K562 (cell line): ENCODE results near the gene ANO10. TPM values are rescaled to one million over a fixed set of nuclear protein-coding genes. Genes with fewer than 3 reads are reported as not detected.

Experiments
- ERF ChIP-seq: fragments of 450-650 bp; formaldehyde crosslinking; IDR thresholded peaks from 2 replicates; pipeline ENCODE4 v1.4.0; 2020; ENCODE audit warnings: mild to moderate bottlenecking, mixed read lengths
- FOXA1 ChIP-seq: fragments of 450-650 bp; IDR thresholded peaks from 2 replicates; pipeline ENCODE4 v1.6.1; 2016; ENCODE audit warnings: mild to moderate bottlenecking, borderline replicate concordance
- FOXP1 ChIP-seq: sonication (generic); formaldehyde crosslinking; IDR thresholded peaks from 2 replicates; pipeline ENCODE4 v1.8.0; 2022; ENCODE audit warnings: mild to moderate bottlenecking, missing genetic modification reagents
- LCOR ChIP-seq: sonication (generic); formaldehyde crosslinking; IDR thresholded peaks from 2 replicates; pipeline ENCODE4 v1.8.0; 2022; ENCODE audit warnings: mild to moderate bottlenecking, missing genetic modification reagents
- MAFG ChIP-seq: fragments of 450-650 bp; conservative IDR thresholded peaks from 2 replicates; pipeline ENCODE4 v1.6.1; 2016; ENCODE audit warnings: missing genetic modification characterization, missing compliant biosample characterization
- NFE2 ChIP-seq: IDR thresholded peaks from 2 replicates; pipeline ENCODE4 v1.6.1; 2014; ENCODE audit warnings: antibody characterized with exemption, low read depth
- TEAD4 ChIP-seq, 2 experiments: sonication (generic) in 1 of 2; formaldehyde crosslinking in 1 of 2; IDR thresholded peaks; 2 replicates each; pipeline versions ENCODE4 v1.6.1 to v1.8.0; 2012 to 2022; ENCODE audit warnings: borderline replicate concordance in 1 of 2, inconsistent platforms in 1 of 2, low read length in 1 of 2, mild to moderate bottlenecking in 1 of 2, missing genetic modification reagents in 1 of 2
- TGIF2 ChIP-seq: sonication (generic); formaldehyde crosslinking; IDR thresholded peaks from 2 replicates; pipeline ENCODE4 v1.8.1; 2022; ENCODE audit warnings: mild to moderate bottlenecking, missing genetic modification reagents, moderate library complexity
- ZBTB8A ChIP-seq: fragments of 450-650 bp; IDR thresholded peaks from 2 replicates; pipeline ENCODE4 v1.6.1; 2018; ENCODE audit warnings: mild to moderate bottlenecking, moderate library complexity; ENCODE audit not compliant: partially characterized antibody
- ZNF140 ChIP-seq: fragments of 250-450 bp; sonication (Bioruptor Pico); IDR thresholded peaks from 2 replicates; pipeline ENCODE4 v1.8.0; 2021; ENCODE audit warnings: moderate library complexity, mild to moderate bottlenecking, inconsistent platforms
- ZNF77 ChIP-seq: fragments of 250-450 bp; sonication (Bioruptor Pico); IDR thresholded peaks from 2 replicates; pipeline ENCODE4 v1.5.0; 2020
- polyA plus RNA-seq, 8 experiments: library from polyadenylated mRNA; depleted of rRNA in 4 of 8; stranded (reverse) in 5 of 8; unstranded in 3 of 8; fragments of >200 nt; fragmentation: Nextera tagmentation in 2 of 8; fragmentation: Illumina TruSeq in 1 of 8; extraction: Ambion mirVana in 2 of 8; extraction: Trizol in 1 of 8; gene quantifications; 2 replicates each; pipeline versions ENCODE4 v1.2.1 to v1.2.3, GENCODE V29; 2011 to 2014; ENCODE audit warnings: inconsistent platforms in 1 of 8, missing spikeins in 1 of 8
- total RNA-seq, 7 experiments: library from RNA; depleted of rRNA in 6 of 7; stranded (reverse); fragments of >200 nt in 6 of 7; fragmentation: Illumina TruSeq in 2 of 7; extraction: Trizol in 2 of 7; gene quantifications; 2 replicates each; pipeline versions ENCODE4 v1.2.1 to v1.2.3, GENCODE V29; 2011 to 2021; ENCODE audit warnings: low replicate concordance in 1 of 7
- TF ChIP-seq, protein P1 (sequence below): IDR thresholded peaks from 3 replicates; pipeline ENCODE4 v1.6.1; 2011; ENCODE audit warnings: borderline replicate concordance, mild to moderate bottlenecking, moderate library complexity; ENCODE audit not compliant: insufficient read length; ENCODE audit errors: extremely low read depth
- TF ChIP-seq, protein P2 (sequence below): fragments of 450-650 bp; formaldehyde crosslinking; IDR thresholded peaks from 2 replicates; pipeline ENCODE4 v1.4.0; 2020; ENCODE audit warnings: mild to moderate bottlenecking, moderate library complexity
- TF ChIP-seq, protein P3 (sequence below): sonication (generic); formaldehyde crosslinking; IDR thresholded peaks from 2 replicates; pipeline ENCODE4 v1.9.0; 2022; ENCODE audit warnings: mild to moderate bottlenecking, missing genetic modification reagents
- TF ChIP-seq, protein P4 (sequence below): fragments of 450-650 bp; IDR thresholded peaks from 2 replicates; pipeline ENCODE4 v1.6.1; 2016; ENCODE audit warnings: mild to moderate bottlenecking
- TF ChIP-seq, protein P5 (sequence below): fragments of 250-450 bp; sonication (Bioruptor Pico); IDR thresholded peaks from 2 replicates; pipeline ENCODE4 v1.8.0; 2022; ENCODE audit warnings: moderate library complexity, mild to moderate bottlenecking, inconsistent platforms

Gene ANO10
- total and polyA plus RNA-seq, 9 of the 15 experiments (the other 6 are each of a cell fraction or from before 2014, with no cell fraction given) = 6.4 to 46.0 (median 32.3) TPM

DNA sequence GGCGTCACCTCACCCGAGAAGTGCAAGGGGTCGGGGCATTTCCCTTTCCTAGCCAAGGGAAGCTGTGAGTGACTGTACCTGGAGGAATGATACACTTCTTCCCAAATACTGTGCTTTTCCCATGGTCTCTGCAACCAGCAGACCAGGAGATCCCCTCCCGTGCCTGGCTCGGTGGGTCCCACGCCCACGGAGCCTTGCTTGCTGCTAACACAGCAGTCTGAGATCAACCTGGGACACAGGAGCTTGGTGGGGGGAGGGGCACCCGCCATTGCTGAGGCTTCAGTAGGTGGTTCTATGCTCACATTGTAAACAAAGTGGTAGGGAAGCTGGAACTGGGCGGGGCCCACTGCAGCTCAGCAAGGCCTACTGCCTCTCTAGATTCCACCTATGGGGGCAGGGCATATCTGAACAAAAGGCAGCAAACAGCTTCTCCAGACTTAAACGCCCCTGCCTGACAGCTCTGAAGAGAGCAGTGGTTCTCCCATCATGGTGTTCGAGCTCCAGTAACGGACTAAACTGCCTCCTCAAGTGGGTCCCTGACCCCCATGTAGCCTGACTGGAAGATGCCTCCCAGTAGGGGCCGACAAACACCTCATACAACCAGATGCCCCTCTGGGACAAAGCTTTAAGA, 37.6 kb upstream of the ANO10 start (continued):
- TF ChIP-seq, protein P1, sequence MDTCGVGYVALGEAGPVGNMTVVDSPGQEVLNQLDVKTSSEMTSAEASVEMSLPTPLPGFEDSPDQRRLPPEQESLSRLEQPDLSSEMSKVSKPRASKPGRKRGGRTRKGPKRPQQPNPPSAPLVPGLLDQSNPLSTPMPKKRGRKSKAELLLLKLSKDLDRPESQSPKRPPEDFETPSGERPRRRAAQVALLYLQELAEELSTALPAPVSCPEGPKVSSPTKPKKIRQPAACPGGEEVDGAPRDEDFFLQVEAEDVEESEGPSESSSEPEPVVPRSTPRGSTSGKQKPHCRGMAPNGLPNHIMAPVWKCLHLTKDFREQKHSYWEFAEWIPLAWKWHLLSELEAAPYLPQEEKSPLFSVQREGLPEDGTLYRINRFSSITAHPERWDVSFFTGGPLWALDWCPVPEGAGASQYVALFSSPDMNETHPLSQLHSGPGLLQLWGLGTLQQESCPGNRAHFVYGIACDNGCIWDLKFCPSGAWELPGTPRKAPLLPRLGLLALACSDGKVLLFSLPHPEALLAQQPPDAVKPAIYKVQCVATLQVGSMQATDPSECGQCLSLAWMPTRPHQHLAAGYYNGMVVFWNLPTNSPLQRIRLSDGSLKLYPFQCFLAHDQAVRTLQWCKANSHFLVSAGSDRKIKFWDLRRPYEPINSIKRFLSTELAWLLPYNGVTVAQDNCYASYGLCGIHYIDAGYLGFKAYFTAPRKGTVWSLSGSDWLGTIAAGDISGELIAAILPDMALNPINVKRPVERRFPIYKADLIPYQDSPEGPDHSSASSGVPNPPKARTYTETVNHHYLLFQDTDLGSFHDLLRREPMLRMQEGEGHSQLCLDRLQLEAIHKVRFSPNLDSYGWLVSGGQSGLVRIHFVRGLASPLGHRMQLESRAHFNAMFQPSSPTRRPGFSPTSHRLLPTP = no peak
- TF ChIP-seq, protein P2, sequence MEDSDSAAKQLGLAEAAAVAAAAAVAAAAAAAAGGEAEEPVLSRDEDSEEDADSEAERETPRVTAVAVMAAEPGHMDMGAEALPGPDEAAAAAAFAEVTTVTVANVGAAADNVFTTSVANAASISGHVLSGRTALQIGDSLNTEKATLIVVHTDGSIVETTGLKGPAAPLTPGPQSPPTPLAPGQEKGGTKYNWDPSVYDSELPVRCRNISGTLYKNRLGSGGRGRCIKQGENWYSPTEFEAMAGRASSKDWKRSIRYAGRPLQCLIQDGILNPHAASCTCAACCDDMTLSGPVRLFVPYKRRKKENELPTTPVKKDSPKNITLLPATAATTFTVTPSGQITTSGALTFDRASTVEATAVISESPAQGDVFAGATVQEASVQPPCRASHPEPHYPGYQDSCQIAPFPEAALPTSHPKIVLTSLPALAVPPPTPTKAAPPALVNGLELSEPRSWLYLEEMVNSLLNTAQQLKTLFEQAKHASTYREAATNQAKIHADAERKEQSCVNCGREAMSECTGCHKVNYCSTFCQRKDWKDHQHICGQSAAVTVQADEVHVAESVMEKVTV = no peak
- no peak for TF ChIP-seq TGIF2 (CRISPR knock-in tag)
- TF ChIP-seq, protein P3, sequence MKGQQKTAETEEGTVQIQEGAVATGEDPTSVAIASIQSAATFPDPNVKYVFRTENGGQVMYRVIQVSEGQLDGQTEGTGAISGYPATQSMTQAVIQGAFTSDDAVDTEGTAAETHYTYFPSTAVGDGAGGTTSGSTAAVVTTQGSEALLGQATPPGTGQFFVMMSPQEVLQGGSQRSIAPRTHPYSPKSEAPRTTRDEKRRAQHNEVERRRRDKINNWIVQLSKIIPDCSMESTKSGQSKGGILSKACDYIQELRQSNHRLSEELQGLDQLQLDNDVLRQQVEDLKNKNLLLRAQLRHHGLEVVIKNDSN (CRISPR knock-in tag) = no peak
- TF ChIP-seq MAFG (tag) = 0 out of 2 replicates have a peak, but pooled peaks have one; percentile 6
- TF ChIP-seq ZNF140 (CRISPR knock-in tag) = no peak
- no peak for TF ChIP-seq FOXA1
- TF ChIP-seq ZBTB8A = no peak
- no peak for TF ChIP-seq LCOR (CRISPR knock-in tag)
- TF ChIP-seq FOXP1 (CRISPR knock-in tag) = peak; percentile 69; the same call in 1 of the 2 replicates
- TF ChIP-seq TEAD4 (IDR thresholded peaks at IDR 0.05; ENCODE audit: low read length) = peak; percentile 34; the same call in 1 of the 2 replicates
- TF ChIP-seq TEAD4 (CRISPR knock-in tag; IDR thresholded peaks at IDR 0.05; ENCODE audit: borderline replicate concordance) = no peak
- TF ChIP-seq ERF = no peak
- TF ChIP-seq ZNF77 (CRISPR knock-in tag) = no peak
- TF ChIP-seq, protein P4, sequence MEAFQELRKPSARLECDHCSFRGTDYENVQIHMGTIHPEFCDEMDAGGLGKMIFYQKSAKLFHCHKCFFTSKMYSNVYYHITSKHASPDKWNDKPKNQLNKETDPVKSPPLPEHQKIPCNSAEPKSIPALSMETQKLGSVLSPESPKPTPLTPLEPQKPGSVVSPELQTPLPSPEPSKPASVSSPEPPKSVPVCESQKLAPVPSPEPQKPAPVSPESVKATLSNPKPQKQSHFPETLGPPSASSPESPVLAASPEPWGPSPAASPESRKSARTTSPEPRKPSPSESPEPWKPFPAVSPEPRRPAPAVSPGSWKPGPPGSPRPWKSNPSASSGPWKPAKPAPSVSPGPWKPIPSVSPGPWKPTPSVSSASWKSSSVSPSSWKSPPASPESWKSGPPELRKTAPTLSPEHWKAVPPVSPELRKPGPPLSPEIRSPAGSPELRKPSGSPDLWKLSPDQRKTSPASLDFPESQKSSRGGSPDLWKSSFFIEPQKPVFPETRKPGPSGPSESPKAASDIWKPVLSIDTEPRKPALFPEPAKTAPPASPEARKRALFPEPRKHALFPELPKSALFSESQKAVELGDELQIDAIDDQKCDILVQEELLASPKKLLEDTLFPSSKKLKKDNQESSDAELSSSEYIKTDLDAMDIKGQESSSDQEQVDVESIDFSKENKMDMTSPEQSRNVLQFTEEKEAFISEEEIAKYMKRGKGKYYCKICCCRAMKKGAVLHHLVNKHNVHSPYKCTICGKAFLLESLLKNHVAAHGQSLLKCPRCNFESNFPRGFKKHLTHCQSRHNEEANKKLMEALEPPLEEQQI = peak; percentile 50; the same call in 1 of the 2 replicates
- TF ChIP-seq, protein P5, sequence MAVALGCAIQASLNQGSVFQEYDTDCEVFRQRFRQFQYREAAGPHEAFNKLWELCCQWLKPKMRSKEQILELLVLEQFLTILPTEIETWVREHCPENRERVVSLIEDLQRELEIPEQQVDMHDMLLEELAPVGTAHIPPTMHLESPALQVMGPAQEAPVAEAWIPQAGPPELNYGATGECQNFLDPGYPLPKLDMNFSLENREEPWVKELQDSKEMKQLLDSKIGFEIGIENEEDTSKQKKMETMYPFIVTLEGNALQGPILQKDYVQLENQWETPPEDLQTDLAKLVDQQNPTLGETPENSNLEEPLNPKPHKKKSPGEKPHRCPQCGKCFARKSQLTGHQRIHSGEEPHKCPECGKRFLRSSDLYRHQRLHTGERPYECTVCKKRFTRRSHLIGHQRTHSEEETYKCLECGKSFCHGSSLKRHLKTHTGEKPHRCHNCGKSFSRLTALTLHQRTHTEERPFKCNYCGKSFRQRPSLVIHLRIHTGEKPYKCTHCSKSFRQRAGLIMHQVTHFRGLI (CRISPR knock-in tag) = no peak
- no peak for TF ChIP-seq NFE2
